Regular cardiac myocyte (primary cell): Measurements from ENCODE around the gene HMG20A. TPM values are rescaled to one million over a fixed set of nuclear protein-coding genes. Genes with fewer than 3 reads are reported as not detected.

Source experiments
- total RNA-seq: library from RNA; depleted of rRNA; stranded (reverse); fragments of >200 nt; gene quantifications from 2 replicates; pipeline ENCODE4 v1.2.3, GENCODE V29; 2014

HMG20A gene
- 27.6 and 29.9 TPM in 2 replicates for total RNA-seq

GRCh38 chr15:77420610-77421369 is at the start of gene HMG20A:
HMG20A (plus strand) TSS chr15:77420888; CDS start chr15:77458408, 37,520 bp downstream.

GRCh38 chr15:77419836-77420609 is 665 bp upstream of the HMG20A start, which contains the start of gene PEAK1:
PEAK1 (minus strand) TSS chr15:77420104; CDS start chr15:77181926, 238,178 bp downstream.

Other genes starting within 250 kb of the HMG20A start
- gene PEAK1, start 784 bp upstream of the HMG20A start, total RNA-seq: 47.0 and 93.9 TPM in 2 replicates
- gene LINGO1, start 212.0 kb downstream of the HMG20A start, total RNA-seq: 0.19 and 0.28 TPM in 2 replicates